ENCODE results near the gene COL6A1. TPM values are rescaled to one million over a fixed set of nuclear protein-coding genes. Genes with fewer than 3 reads are reported as not detected.

Gene COL6A1
- total RNA-seq, 4 donors from 2014 or later = 25.0 to 242 (median 54.9) TPM

- intact Hi-C loops (cut with DNase I) = no loop called here
- DNase-seq = no peak
- no peaks in the 10 kb centered on the region for H3K27me3 ChIP-seq
- H3K9me3 ChIP-seq = peaks cover 0 to 26% (median 12%) of the 10 kb centered on the region in 3 donors
- TF ChIP-seq, protein P1, sequence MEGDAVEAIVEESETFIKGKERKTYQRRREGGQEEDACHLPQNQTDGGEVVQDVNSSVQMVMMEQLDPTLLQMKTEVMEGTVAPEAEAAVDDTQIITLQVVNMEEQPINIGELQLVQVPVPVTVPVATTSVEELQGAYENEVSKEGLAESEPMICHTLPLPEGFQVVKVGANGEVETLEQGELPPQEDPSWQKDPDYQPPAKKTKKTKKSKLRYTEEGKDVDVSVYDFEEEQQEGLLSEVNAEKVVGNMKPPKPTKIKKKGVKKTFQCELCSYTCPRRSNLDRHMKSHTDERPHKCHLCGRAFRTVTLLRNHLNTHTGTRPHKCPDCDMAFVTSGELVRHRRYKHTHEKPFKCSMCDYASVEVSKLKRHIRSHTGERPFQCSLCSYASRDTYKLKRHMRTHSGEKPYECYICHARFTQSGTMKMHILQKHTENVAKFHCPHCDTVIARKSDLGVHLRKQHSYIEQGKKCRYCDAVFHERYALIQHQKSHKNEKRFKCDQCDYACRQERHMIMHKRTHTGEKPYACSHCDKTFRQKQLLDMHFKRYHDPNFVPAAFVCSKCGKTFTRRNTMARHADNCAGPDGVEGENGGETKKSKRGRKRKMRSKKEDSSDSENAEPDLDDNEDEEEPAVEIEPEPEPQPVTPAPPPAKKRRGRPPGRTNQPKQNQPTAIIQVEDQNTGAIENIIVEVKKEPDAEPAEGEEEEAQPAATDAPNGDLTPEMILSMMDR (IDR thresholded peaks at IDR 0.05) = no peak
- TF ChIP-seq POLR2A (IDR thresholded peaks at IDR 0.05) = no peak
- H3K4me3 ChIP-seq = no peak overlapping the region
- no peak overlapping the region for H3K27ac ChIP-seq
- 57 to 77% methylated on average over 1 to 2 of the region's 3 CpGs for WGBS, 2 donors
- no peaks in the 10 kb centered on the region for H3K36me3 ChIP-seq
- no peaks in the 10 kb centered on the region for H3K4me1 ChIP-seq
Observed at GRCh38 chr21:45935628-45936027, 45.9 kb upstream of the COL6A1 start.

DNA sequence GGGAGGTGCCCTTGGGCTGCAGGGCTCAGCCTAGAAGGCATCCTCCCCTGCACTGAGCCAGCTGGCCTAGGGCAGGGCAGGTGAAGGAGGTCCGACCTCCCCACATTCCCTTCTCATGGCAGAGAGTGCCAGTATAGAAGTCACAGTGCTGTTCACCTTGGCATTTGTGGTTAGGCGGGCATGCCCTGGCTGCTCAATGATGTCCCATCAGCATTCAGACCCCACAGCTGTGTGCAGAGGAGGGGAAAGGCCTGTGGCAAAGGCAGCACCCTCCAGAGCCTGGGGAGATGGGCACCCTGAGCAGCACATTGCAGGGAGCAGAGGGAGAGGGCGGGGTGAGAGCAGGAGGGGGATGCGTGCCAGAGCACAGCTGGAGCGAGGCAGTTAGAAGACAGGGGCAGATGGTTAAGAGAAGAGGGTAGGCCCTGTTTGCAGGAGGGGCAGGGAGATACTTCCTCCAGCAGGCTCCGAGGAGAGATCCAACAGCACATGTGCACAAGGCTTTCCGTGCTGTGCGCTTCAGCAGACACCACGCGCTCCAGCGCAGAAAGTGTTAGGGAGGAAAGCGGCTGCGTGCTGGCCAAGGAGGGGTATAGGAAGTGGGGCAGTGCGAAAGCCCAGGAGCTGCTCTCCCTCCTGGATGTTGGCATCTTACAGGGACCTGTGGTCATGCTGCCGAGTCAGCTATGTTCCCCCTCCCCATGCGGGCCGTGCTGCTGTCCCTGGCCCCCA, 43.7 kb upstream of the COL6A1 start:
- intact Hi-C loops (cut with DNase I) = no loop called here
- Histone ChIP-seq H3K27me3 (no peaks in the 10 kb centered on the region), H3K36me3 (no peaks in the 10 kb centered on the region), H3K9me3 (peaks cover 0 to 26% (median 12%) of the 10 kb centered on the region in 3 donors), H3K27ac (no peak overlapping the region), H3K4me1 (no peaks in the 10 kb centered on the region), H3K4me3 (no peak overlapping the region)
- no peak for TF ChIP-seq POLR2A (IDR thresholded peaks at IDR 0.05)
- TF ChIP-seq, protein P1 (IDR thresholded peaks at IDR 0.05) = no peak
- DNase-seq = no peak
- WGBS, 2 donors = 87 to 93% methylated on average over 13 to 15 of the region's 17 CpGs

DNA sequence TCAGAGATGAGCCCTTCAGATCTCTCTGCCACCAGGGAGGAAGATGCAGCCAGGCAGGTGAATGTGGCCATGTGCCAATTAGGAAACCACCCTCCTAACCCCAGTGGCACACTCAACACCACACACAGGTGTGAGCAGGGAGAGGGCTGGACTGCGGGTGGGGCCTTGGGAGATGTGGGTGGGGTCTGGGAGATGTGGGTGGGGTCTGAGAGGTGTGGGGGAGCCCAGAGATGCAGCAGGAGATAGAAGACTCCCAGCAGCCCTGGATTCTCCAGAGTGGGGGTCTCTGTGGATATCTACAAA, 43.2 kb upstream of the COL6A1 start:
- H3K9me3 ChIP-seq = peaks cover 0 to 26% (median 12%) of the 10 kb centered on the region in 3 donors
- no CpG with 5 or more reads among the region's 1 CpG for WGBS, 2 donors
- no peak overlapping the region for H3K4me3 ChIP-seq
- H3K27ac ChIP-seq = no peak overlapping the region
- intact Hi-C loops (cut with DNase I) = no loop called here
- no peak for DNase-seq
- TF ChIP-seq, protein P1 (IDR thresholded peaks at IDR 0.05) = no peak
- no peak for TF ChIP-seq POLR2A (IDR thresholded peaks at IDR 0.05)
- H3K27me3 ChIP-seq = no peaks in the 10 kb centered on the region
- H3K4me1 ChIP-seq = no peaks in the 10 kb centered on the region
- no peaks in the 10 kb centered on the region for H3K36me3 ChIP-seq

GRCh38 chr21:45938811-45939520, 42.6 kb upstream of the COL6A1 start:
- Histone ChIP-seq H3K36me3 (no peaks in the 10 kb centered on the region), H3K4me1 (no peaks in the 10 kb centered on the region), H3K27ac (no peak overlapping the region), H3K4me3 (no peak overlapping the region), H3K27me3 (no peaks in the 10 kb centered on the region), H3K9me3 (peaks cover 0 to 26% (median 12%) of the 10 kb centered on the region in 3 donors)
- WGBS, 2 donors = 83 to 86% methylated on average over 6 of the region's 17 CpGs
- no peak for TF ChIP-seq POLR2A (IDR thresholded peaks at IDR 0.05)
- TF ChIP-seq, protein P1 (IDR thresholded peaks at IDR 0.05) = no peak
- DNase-seq = no peak
- intact Hi-C loops (cut with DNase I) = no loop called here

DNA sequence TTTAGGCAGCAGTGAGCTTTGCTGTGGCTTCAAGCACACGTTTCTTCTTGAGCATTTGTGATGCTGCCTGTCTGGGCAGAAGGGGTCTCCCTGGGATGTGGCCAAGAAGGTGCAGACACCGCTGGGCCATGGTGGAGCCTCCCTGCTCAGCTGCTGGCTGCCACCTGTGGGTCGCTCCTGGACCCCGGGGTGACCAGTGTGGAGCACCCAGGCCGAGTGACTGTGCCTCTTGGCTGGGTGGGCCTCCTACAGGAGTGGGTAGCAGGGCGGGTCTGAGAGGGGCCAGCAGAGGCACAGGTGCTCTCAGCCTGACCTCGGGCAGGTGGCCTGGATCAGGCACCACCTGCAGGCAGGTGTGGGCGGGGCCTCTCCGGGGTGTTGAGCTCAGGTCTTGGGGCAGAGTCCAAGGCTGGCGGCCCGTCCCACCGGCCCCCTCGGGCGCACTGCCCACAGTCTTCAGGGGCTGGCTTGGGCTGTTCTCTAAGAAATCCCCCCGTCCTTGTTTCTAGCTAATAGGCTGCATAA, 42.0 kb upstream of the COL6A1 start:
- H3K27ac ChIP-seq = no peak overlapping the region
- no peaks in the 10 kb centered on the region for H3K36me3 ChIP-seq
- WGBS, 2 donors = 67% methylated on average over 1 of the region's 15 CpGs; no CpG with 5 or more reads in 1 of the 2 donors
- no peaks in the 10 kb centered on the region for H3K27me3 ChIP-seq
- peaks cover 0 to 24% (median 12%) of the 10 kb centered on the region in 3 donors for H3K9me3 ChIP-seq
- intact Hi-C loops (cut with DNase I) = no loop called here
- H3K4me3 ChIP-seq = no peak overlapping the region
- no peaks in the 10 kb centered on the region for H3K4me1 ChIP-seq
- TF ChIP-seq POLR2A (IDR thresholded peaks at IDR 0.05) = no peak
- TF ChIP-seq, protein P1 (IDR thresholded peaks at IDR 0.05) = no peak
- DNase-seq = no peak
